Left cardiac atrium (tissue), 4 donors: ENCODE results near the gene APBA1. TPM values are rescaled to one million over a fixed set of nuclear protein-coding genes. Genes with fewer than 3 reads are reported as not detected.
"Not testable (repeated sequence)": the region's sequence is repeated elsewhere in the genome, so short reads cannot be mapped to it uniquely, and the experiment has no call there.

Experiments
- ATAC-seq, 2 donors: fragments of 200-7000 bp; cut with Tn5 transposase; one replicate each; pipeline ENCODE4 v1.9.1; 2020; ENCODE audit warnings: mild to moderate bottlenecking in 2 of 2, moderate library complexity in 2 of 2
- DNase-seq: peaks from one replicate; pipeline ENCODE4 v3.0.0-alpha.2; 2020
- intact Hi-C, 2 donors: fragments of 100-400 bp; cut with DNase I; formaldehyde crosslinking; loops; one replicate each; pipeline versions ENCODE4 v1.14.1 to v1.15.1; 2022 to 2023
- total RNA-seq, 2 donors: library from RNA; stranded (reverse); fragmentation: NEBNext Ultra II Directional; extraction: Animal tissue kit (Norgen Biotek cat#: 25700); gene quantifications; one replicate each; pipeline ENCODE4 v1.2.1, GENCODE V29; 2021
- donor health status: DM: no; HTN: yes; CAD: no.
- donor health status: DM: no; HTN: yes; CAD: no; lungs with severe emphysema.
- donor health status: DM: yes; HTN: yes; CAD: no.
- donor health status: Dilated cardiomyopathy.

APBA1 gene
- total RNA-seq, 2 donors from 2014 or later = 7.8 to 8.4 TPM

DNA sequence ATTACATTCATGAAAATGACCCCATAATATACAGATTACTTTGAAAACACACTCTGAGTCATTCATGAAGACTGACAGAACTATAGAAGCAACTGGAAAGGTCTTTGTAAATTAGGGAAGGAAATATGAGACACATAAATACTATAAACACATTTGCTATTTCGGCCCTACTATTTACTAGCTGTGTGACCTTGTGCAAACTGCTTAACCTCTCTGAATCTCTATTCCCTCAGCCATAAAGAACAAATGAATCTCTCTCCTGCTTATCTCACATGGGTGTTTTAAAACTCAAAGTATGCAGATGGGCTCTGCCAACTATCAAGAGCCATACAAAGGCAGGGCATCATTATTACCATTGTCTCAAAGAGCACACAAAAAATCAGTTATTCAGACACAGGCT lies 52.9 kb downstream of the APBA1 start:
- DNase-seq = no peak
- intact Hi-C loops = no loop called here
- no peak for ATAC-seq

DNA sequence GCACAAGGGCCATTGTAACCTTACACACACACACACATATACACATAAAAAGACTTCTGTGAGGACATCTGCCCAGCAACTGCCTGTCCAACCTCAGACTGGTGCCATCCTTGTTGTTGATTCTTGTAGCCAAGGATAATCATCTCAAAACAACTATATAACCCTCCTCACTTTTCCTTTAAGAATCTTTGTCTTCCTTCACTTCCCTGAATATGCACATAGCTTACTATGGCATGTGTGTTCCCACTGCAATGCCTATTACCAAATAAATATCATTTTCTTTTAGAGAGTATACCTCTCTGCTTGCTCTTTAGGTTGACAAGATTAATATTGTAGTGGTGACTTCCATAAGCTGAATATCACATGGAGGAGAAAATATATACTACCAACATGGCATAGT lies 55.2 kb downstream of the APBA1 start:
- ATAC-seq = no peak
- intact Hi-C loops = no loop called here
- DNase-seq = no peak

DNA sequence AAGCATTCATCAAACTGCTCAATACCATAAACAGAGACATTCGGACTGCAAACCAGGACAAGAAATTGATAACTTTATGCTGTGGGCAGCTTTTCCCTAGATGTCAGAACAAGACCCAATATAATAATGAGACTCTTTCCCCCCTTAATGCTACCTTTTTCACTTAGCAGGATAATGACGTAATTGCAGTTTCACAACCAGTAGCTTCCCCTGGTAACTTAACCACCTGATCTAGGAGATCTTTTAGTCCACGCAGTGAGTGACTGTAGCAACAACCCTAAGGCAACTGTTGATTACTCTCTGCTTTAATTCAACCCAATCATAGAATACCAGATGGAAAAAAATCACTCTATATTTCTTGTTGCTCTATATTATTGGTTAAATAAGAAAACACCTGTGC lies 56.3 kb downstream of the APBA1 start:
- no peak for ATAC-seq
- intact Hi-C loops = no loop called here
- no peak for DNase-seq

DNA sequence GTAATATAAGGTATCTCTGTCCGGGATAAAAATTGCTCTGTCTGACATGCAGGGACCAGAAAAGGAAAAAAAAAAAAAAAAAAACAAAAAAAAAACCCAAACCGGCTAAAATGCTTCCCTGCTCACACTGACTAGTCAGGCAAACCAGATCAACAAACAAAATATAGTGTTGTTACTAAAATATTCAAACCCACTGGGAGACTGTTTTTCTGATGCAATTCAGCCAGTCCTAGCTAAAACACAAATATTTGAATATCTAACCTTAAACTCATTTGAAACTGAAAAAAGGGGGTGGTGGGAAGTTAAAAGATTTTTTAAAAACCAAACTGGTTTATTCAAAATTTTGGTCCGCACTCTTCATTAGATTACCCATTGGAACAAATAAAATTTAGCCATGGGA lies 61.0 kb downstream of the APBA1 start:
- DNase-seq = no peak
- intact Hi-C loops = no loop called here
- no peak for ATAC-seq

DNA sequence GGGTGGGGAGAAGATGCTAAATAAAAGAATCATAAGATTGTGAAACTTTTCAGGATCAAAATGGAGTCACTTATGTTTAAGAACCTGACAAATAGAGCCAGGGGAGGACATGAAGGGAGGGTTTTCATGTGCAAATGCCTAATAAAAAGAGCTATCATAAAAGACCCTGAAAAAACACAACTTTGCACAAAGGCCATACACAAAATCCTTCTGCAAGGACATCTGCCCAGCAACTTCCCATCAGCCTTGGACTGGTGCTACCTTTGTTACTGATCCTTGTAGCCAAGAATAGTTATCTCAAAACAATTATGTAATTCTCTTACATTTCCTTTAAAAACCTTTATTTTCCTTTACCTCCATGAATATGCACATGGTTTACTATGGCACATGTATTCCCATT lies 63.0 kb downstream of the APBA1 start:
- intact Hi-C loops = no loop called here

DNA sequence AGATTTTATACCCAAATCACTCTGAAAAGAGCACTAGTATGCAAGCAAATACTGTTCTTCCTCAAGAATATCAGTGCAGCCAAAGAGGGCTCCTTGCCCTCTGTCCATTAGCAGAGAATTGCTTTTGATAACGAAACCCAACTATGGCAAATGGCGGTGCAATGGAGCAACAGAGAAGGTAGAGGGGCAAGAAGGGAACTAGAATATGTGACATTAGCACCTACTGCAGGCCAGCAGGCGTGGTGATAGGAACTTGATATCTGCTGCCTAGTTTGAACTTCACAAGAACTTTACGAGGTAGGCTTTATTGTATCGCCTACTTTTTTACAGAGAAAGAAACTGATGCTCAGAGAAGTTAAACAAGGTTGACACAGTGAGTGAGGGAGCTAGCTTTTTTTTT lies 66.1 kb downstream of the APBA1 start:
- DNase-seq = no peak
- intact Hi-C loops = no loop called here
- ATAC-seq = no peak

More for the DNA sequence above, 63.0 kb downstream of the APBA1 start:
- ATAC-seq (no peak), DNase-seq (no peak)

DNA sequence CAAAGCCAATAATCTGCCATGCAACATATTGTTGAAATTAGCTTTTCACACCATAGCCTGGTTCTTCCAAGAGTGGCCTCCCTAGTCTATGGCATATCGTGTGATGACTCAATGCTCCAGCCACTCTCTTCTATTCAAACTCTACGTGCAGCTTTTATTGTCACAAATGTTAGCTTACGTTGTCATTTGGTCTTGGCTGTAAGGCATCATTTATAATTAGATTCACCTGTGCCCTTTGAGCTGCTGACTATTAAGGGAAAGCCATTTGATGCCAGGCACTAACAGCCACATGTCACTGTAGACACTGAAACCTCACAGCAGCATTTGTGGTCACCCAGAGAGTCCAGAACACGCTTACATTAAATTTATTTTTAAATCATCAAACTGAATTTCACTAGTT lies 66.8 kb downstream of the APBA1 start:
- DNase-seq = no peak
- peak; percentile 34 to 58 for ATAC-seq
- intact Hi-C loops = no loop called here

DNA sequence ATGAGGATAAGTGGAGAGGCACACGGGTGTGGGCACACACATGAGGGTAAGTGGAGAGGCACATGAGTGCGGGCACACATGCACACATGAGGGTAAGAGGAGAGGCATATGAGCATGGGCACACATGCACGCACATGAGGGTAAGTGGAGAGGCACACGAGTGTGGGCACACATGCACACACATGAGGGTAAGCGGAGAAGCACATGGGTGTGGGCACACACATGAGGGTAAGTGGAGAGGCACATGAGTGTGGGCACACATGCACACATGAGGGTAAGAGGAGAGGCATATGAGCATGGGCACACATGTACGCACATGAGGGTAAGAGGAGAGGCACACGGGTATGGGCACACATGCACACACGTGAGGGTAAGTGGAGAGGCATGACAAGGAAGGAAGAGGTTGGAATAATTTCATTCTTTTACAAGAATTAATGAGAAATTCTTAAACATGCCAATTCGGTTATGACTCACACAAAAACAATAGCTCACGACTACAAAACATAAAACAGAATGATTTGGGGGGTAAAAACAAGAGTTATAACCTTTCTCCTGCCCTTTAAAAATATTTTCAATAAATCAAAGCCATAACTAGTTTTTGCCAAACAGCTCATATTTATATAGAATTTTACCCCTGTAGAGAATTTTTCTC lies 67.5 kb downstream of the APBA1 start:
- no peak for DNase-seq
- ATAC-seq = no peak
- intact Hi-C loops = no loop called here

DNA sequence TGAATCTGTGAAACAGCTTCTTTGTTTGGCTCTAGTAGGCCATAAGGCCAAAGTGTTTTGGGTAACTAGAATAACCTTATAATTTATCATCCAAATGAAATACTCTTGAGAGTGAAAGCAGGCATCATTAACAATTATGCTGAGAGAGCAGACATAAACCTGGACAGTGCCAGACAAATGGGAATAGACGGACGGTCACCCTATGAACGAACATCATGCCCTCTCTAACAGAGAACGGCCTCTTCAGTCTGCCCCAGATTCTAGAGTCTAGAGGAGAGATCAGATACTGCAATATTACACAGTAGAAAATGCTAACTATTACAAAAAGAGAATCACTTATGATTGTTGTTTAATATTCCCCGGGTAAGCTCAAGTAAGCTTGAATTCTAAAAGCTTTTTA lies 68.5 kb downstream of the APBA1 start:
- no peak for DNase-seq
- ATAC-seq = no peak
- intact Hi-C loops = no loop called here

DNA sequence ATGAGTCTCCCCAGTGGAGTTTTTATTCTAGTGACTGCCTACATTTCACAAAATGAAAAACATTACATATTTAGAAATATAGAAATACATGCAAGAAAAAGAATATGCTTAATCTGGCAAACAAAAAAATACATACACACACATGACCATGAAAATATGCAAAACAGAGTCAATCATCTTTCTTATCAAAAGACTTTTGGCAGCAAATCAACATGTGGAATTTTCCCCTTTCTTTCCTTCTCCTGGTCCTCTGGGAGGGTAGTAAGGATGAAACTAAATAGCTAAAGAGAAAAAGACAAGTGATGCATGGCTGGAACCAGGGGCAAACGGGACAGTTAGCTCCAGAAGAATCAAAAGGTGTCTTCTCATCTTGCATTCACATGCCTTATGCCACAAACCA lies 69.4 kb downstream of the APBA1 start:
- peak in 1 of 2 donors; percentile 12 for ATAC-seq
- no peak for DNase-seq
- intact Hi-C loops = no loop called here

DNA sequence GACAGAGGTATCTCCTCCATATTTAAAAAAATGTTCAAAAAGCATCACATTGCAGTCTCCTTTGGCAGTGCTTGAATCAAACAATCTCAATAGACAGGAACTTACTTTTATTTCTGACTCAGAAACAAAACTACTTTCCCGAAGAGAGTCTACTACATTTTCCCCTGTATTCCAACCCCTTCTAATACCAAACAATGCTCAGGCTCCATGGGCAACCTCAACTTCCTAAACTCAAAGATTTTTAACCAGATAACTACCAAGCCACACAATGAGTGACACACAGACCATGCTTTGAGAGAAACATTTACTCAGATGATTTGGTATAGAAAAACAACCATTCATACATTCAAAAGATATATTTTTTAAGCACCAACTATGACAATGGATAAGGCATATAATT lies 70.5 kb downstream of the APBA1 start:
- intact Hi-C loops = no loop called here
- no peak for ATAC-seq
- DNase-seq = no peak

DNA sequence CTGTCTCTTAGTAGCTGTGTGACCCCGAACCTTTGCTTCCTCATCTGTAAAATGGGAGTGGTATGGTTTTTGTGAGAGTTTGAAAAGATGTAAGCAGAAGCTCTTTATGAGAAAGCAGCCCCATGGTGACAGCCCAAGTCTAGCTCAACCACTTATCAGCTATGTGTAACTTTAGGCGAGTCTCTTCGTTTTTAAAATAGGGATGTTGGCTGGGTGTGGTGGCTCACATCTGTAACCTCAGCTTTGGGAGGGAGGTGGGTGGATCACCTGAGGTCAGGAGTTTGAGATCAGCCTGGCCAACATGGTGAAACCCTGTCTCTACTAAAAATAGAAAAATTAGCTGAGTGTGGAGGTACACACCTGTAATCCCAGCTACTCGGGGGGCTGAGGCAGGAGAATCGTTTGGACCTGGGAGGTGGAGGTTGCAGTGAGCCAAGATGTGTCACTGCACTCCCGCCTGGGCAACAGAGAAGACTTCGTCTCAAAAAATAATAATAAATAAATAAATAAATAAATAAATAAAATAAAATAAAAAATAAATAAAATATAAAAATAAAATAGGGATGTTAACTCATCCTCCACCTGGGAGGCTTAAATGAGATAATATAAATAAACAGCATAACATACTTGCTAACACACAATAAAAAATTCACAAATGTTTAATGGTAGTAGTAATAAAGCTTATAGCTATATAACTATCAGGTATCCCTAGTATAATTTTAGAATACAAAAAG lies 71.7 kb downstream of the APBA1 start:
- intact Hi-C loops = no loop called here
- ATAC-seq = no peak
- no peak for DNase-seq

DNA sequence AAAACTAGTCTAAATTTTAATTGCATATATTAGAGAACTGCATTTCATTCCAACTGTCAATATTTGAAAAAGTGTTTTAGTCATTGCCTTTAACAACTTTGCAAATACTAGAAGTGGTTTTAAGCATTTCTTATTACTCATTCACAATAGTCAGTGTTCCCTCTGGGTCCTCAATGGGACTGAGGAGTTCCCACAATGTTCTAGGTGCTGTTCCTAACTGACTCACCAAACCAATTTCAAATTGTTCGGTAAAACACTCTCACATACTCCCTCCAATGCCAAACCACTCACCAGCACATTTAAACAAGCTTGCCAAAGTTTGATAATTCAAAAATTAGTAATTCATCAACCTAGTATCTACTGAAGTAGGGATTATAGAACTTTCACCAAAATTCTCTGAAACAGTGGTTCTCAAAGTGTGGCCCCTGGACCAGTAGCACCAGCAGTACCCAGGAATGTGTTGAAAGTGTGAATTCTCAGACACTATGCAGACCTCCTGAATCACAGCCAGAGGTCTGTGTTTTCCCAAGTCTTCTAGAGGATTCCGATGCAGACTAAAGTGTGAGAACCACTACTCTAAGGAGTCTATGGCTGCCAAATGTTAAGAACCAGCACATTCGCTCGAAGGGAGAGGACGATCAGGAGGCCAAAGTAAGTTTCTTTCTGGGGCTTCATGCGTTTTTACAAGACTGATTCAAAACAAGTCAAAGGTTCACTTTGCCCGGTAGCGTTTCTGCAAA lies 72.8 kb downstream of the APBA1 start:
- ATAC-seq (peak; percentile 15 to 71), DNase-seq (no peak)
- intact Hi-C loops = no loop called here

DNA sequence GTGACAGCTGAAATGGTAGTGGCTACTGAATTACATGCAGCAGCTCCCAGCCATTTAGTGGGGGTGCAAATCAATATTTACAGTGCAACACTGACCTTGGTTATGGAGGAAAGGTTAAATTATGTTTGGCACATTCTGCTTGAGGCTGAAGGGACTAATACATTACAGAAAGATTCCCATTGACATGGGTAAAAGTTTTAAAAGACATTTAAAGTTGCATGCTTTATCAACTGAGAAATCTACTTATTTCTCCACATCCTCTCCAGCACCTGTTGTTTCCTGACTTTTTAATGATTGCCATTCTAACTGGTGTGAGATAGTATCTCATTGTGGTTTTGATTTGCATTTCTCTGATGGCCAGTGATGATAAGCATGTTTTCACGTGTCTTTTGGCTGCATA lies 75.3 kb downstream of the APBA1 start:
- DNase-seq, intact Hi-C loops, ATAC-seq: not testable (repeated sequence)

DNA sequence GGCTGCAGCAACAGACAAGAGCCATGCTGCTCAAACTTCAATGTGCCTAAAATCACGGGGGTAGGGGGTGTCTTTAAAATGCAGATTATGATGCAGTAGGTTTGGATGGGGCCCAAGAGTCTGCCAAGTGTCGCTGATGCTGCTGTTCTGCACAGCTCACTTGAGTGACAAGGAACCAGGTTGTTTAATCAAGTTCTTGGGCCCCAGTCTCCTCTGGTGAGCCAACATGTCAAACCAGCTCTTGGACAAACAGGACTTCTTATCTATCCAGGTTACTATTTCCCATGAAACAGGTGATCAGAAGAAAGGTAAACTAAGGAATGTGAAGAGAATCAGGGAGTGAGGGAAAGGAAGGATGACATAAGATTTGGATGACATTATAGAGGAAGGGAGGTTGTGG lies 78.0 kb downstream of the APBA1 start:
- intact Hi-C loops = no loop called here
- ATAC-seq = no peak
- DNase-seq = no peak

DNA sequence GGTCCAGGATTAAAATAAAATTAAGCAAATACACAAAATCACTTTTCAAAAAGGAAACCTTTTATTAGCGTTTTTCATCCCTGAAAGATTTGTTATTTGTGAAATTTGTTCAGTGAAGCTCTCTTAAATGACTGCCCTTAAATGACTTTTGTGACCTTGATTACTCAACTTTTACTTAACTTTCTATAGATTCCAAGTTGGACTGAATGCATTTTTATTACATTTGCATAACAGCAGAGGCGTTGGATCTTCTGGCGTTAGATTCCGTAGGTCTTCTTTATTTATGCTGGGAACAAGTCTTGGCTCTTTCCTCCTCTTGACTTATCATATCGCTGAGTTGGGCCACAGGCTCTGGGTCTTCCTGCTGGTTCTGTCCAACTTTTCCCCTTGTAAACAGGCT lies 78.4 kb downstream of the APBA1 start:
- DNase-seq (no peak), ATAC-seq (no peak)
- intact Hi-C loops = no loop called here

DNA sequence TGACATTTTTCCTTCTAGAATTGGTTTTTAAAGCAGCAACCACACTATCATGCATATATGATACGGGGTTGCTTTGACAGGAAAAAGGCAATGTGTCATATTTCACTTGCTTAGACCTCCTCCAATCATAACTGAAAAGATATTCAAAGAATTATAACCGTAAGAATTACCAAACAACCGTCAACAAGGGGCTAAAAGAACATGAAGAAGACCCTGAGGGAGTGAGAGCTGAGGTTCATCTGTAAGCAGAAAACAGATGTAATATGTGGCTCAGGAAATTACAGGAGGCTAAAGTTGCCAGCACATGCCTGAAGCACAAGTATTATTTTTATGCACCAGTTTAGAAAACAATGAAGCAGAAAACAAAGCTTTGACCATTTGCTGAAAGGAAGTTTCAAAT lies 78.9 kb downstream of the APBA1 start:
- no peak for DNase-seq
- intact Hi-C loops = no loop called here
- ATAC-seq = no peak

DNA sequence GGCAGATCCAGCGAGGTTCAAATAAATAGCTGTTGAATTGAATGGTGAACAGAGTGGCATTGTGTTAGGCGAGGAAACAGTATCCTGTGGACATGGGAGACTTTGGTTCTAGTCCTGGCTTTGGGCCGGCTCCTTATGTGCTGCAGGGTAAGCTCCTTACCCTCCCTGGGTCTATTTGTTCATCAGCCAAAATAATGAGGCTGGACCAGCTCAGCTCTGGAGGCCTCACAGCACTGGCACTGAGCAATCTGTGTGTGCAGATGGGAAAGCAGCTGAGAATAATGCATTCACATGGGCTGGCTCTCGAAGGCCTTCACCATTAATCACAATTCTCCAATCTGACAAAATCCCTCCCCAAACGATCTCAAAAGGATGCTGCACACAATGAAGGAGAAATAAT lies 81.9 kb downstream of the APBA1 start:
- ATAC-seq (no peak), DNase-seq (no peak)
- intact Hi-C loops = no loop called here

DNA sequence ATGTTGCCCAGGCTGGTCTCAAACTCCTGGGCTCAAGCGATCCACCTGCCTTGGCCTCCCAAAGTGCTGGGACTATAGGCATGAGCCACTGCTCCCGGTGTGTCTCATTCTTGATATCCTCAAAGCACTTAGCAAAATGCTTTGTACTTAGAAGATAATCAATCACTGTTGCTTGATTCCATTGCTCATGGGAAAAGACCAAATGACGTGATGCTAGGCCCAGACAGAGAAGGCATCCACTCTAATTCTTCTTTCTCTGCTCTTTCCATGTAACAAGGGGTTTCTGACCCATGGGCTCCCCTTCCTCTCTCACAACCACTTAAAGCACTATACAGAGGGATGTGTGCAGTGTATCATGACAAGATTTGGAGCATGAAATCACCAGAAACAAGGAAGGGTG lies 83.0 kb downstream of the APBA1 start:
- DNase-seq (no peak), ATAC-seq (no peak)
- intact Hi-C loops = no loop called here

DNA sequence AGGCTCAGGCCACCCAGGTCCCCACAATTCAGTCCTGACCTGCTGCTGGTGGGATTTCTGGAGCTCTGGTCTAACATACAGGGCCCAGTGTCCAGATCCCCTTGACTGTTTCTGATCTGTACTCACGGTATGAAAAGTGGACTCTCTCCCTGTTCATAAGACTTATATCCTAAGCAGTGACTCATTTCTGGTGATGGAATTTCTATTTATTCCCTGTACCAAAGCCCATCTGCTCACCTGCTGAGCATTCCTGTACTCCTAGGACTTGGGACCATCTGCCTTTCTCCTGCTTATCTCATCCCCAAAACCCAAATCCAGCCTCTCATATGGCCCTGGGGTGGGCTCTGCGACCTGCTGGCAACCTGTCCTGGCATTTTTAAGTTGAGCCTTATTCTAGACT lies 86.6 kb downstream of the APBA1 start:
- ATAC-seq (peak in 1 of 2 donors; percentile 37), DNase-seq (no peak)
- intact Hi-C loops = no loop called here

DNA sequence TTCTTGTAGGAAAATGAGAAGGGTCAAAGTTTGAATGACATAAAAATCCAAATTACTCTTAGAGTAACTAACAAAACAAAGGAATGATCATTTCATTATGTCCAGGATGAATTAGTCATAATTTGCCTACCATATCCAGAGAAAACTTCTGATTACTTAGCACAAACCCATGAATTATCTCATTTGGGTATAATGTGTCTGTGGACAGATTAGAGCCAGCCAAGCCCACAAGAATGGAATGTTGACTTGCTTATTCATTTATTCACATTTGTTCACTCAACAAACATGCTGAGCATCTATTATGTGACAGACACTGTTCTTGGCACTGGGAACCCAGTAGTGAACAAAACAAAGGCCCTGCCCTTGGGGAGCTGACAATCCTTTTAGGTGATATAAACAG lies 87.4 kb downstream of the APBA1 start:
- intact Hi-C loops = no loop called here
- ATAC-seq = peak in 1 of 2 donors; percentile 16

More for the DNA sequence above, 87.4 kb downstream of the APBA1 start:
- DNase-seq = no peak
